HG03039 (cell line): ENCODE measurements around the gene RAB11FIP3.
"Not testable (repeated sequence)": the region's sequence is repeated elsewhere in the genome, so short reads cannot be mapped to it uniquely, and the experiment has no call there.

Source experiments
- ATAC-seq: cut with Tn5 transposase; IDR thresholded peaks from one replicate; pipeline ENCODE4 v1.9.1; 2021; ENCODE audit warnings: mild to moderate bottlenecking, moderate library complexity; ENCODE audit not compliant: unreplicated experiment

RAB11FIP3 gene

GRCh38 chr16:425082-425718 is at the start of gene RAB11FIP3:
RAB11FIP3 (plus strand) TSS chr16:425649; CDS start chr16:426007, 358 bp downstream.
- ATAC-seq: peak; percentile 76

GRCh38 chr16:375927-376816 is 49.3 kb upstream of the RAB11FIP3 start:
- ATAC-seq: no peak

- no peak for ATAC-seq
Observed at GRCh38 chr16:376817-377418, 48.5 kb upstream of the RAB11FIP3 start.

- ATAC-seq: no peak
Observed at GRCh38 chr16:377419-377951, 48.0 kb upstream of the RAB11FIP3 start.

GRCh38 chr16:378113-378820 is 47.2 kb upstream of the RAB11FIP3 start:
- ATAC-seq: not testable (repeated sequence)

- ATAC-seq: no peak
Observed at GRCh38 chr16:378821-379182, 46.6 kb upstream of the RAB11FIP3 start.

- no peak for ATAC-seq
Observed at GRCh38 chr16:379183-379960, 46.1 kb upstream of the RAB11FIP3 start.

GRCh38 chr16:379961-380761 is 45.3 kb upstream of the RAB11FIP3 start:
- no peak for ATAC-seq

GRCh38 chr16:380762-381011 is 44.8 kb upstream of the RAB11FIP3 start:
- ATAC-seq: no peak

- peak; percentile 13 for ATAC-seq
Observed at GRCh38 chr16:381012-381788, 44.2 kb upstream of the RAB11FIP3 start.

GRCh38 chr16:381789-382717 is 43.4 kb upstream of the RAB11FIP3 start, which contains the start of gene PGAP6:
PGAP6 (minus strand) TSS chr16:381978; CDS start chr16:381821, 157 bp downstream.
- ATAC-seq: peak; percentile 44

GRCh38 chr16:383326-384051 is 42.0 kb upstream of the RAB11FIP3 start:
- ATAC-seq: no peak

- no peak for ATAC-seq
Observed at GRCh38 chr16:386641-387156, 38.8 kb upstream of the RAB11FIP3 start.

- not testable (repeated sequence) for ATAC-seq
Observed at GRCh38 chr16:387761-388666, 37.4 kb upstream of the RAB11FIP3 start.

GRCh38 chr16:389352-389751 is 36.1 kb upstream of the RAB11FIP3 start:
- ATAC-seq: no peak

GRCh38 chr16:391885-392335 is 33.5 kb upstream of the RAB11FIP3 start:
- no peak for ATAC-seq
